Trophoblast cell (in vitro differentiated cells and primary cell): ENCODE measurements around the gene AGBL4.

Source experiments
- DNase-seq, 2 donors: peaks; one replicate each; pipeline ENCODE4 v3.0.0-alpha.2; 2016
- H2AFZ ChIP-seq: 2 replicates; pipeline ENCODE4 v1.6.1; 2013; ENCODE audit warnings: low read length, moderate library complexity, mild to moderate bottlenecking; ENCODE audit not compliant: insufficient read depth, poor library complexity
- H2AK5ac ChIP-seq: 2 replicates; pipeline ENCODE4 v1.6.1; 2013; ENCODE audit warnings: mild to moderate bottlenecking, low read length
- H2BK120ac ChIP-seq: 2 replicates; pipeline ENCODE4 v1.6.1; 2013; ENCODE audit warnings: low read length, mild to moderate bottlenecking, moderate library complexity; ENCODE audit not compliant: insufficient read depth, poor library complexity
- H2BK12ac ChIP-seq: 2 replicates; pipeline ENCODE4 v1.6.1; 2013; ENCODE audit warnings: mild to moderate bottlenecking, low read length, moderate library complexity
- H2BK5ac ChIP-seq: 2 replicates; pipeline ENCODE4 v1.6.1; 2013; ENCODE audit warnings: low read length, low read depth, moderate library complexity, mild to moderate bottlenecking; ENCODE audit not compliant: poor library complexity
- H3K14ac ChIP-seq: 2 replicates; pipeline ENCODE4 v1.6.1; 2013; ENCODE audit warnings: mild to moderate bottlenecking, low read length
- H3K18ac ChIP-seq: 2 replicates; pipeline ENCODE4 v1.6.1; 2013; ENCODE audit warnings: mild to moderate bottlenecking, low read length
- H3K23ac ChIP-seq: 2 replicates; pipeline ENCODE4 v1.6.1; 2013; ENCODE audit warnings: low read length
- H3K27ac ChIP-seq: 2 replicates; pipeline ENCODE4 v1.5.1; 2013; ENCODE audit warnings: low read depth, mild to moderate bottlenecking, inconsistent platforms, low read length, moderate library complexity
- H3K27me3 ChIP-seq: 2 replicates; pipeline ENCODE4 v1.6.1; 2013; ENCODE audit warnings: inconsistent platforms, mild to moderate bottlenecking, low read length, moderate library complexity; ENCODE audit not compliant: insufficient read depth
- H3K36me3 ChIP-seq, 2 experiments: 1 replicate in 1 of 2; 2 replicates in 1 of 2; pipeline ENCODE4 v1.6.1; 2013; ENCODE audit warnings: low read length in 2 of 2, mild to moderate bottlenecking in 2 of 2, moderate library complexity in 1 of 2; ENCODE audit not compliant: insufficient read depth in 2 of 2, control insufficient read depth in 1 of 2
- H3K4ac ChIP-seq: 2 replicates; pipeline ENCODE4 v1.6.1; 2013; ENCODE audit warnings: low read depth, mild to moderate bottlenecking, low read length, moderate library complexity
- H3K4me1 ChIP-seq, 2 experiments: 1 replicate in 1 of 2; 2 replicates in 1 of 2; pipeline ENCODE4 v1.6.1; 2013; ENCODE audit warnings: low read length in 2 of 2, mild to moderate bottlenecking in 2 of 2, moderate library complexity in 1 of 2; ENCODE audit not compliant: insufficient read depth in 2 of 2, control insufficient read depth in 1 of 2
- H3K4me2 ChIP-seq: 2 replicates; pipeline ENCODE4 v1.6.1; 2013; ENCODE audit warnings: inconsistent platforms, mild to moderate bottlenecking, low read length, moderate library complexity
- H3K4me3 ChIP-seq: 2 replicates; pipeline ENCODE4 v1.5.1; 2013; ENCODE audit warnings: mild to moderate bottlenecking, low read depth, low read length, inconsistent platforms
- H3K79me1 ChIP-seq: one replicate; pipeline ENCODE4 v1.6.1; 2013; ENCODE audit warnings: low read length
- H3K79me2 ChIP-seq: 2 replicates; pipeline ENCODE4 v1.6.1; 2013; ENCODE audit warnings: low read length, mild to moderate bottlenecking; ENCODE audit not compliant: control insufficient read depth, insufficient read depth, poor library complexity
- H3K9ac ChIP-seq: 2 replicates; pipeline ENCODE4 v1.6.1; 2013; ENCODE audit warnings: mild to moderate bottlenecking, low read length
- H3K9me3 ChIP-seq: 2 replicates; pipeline ENCODE4 v1.6.1; 2013; ENCODE audit warnings: low read depth, mild to moderate bottlenecking, control low read depth, inconsistent platforms, low read length; ENCODE audit not compliant: insufficient read depth
- H4K12ac ChIP-seq: 2 replicates; pipeline ENCODE4 v1.6.1; 2013; ENCODE audit warnings: low read depth, mild to moderate bottlenecking, low read length, moderate library complexity
- H4K8ac ChIP-seq: 2 replicates; pipeline ENCODE4 v1.6.1; 2013; ENCODE audit warnings: low read depth, mild to moderate bottlenecking, low read length, moderate library complexity
- H4K91ac ChIP-seq: one replicate; pipeline ENCODE4 v1.6.1; 2013; ENCODE audit warnings: low read depth, mild to moderate bottlenecking, low read length, moderate library complexity
- WGBS: extraction: QIAGEN DNeasy Blood & Tissue Kit; methylation state at CpG from one replicate; pipeline ENCODE4 v1.1.7; 2013; ENCODE audit warnings: missing lambda C conversion rate; ENCODE audit not compliant: insufficient read length, insufficient coverage; ENCODE audit errors: extremely low coverage; 5-methylcytosine and 5-hydroxymethylcytosine counted together

Gene AGBL4

DNA sequence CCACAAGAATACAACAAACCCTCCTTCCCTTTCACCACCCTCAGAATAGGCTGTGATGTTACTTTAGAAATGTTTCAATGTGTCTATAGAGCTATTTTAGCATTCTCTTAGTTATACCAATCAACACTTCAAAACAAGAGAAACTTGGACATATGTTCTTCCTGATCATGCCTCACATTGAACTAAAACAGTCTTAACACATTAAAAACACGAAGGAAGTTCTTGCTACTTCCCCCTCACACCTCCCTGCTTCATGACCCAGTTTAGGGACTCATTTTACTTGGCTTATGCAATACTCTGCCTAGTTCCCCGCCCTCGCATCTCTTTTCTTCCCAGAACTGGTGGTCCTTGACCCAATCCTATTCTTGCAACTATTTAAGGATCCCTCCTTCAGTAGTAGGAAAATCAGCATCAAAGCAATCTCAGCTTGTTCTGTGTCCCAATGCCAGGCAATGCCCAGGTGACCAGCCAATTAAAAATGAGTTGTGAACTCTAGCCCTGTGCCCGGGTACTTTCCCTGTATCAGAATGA is 838.2 kb downstream of the AGBL4 start:
- H2AFZ ChIP-seq, result no peak overlapping the region
- H3K27ac ChIP-seq, result no peak overlapping the region
- no peak overlapping the region for H2BK5ac ChIP-seq
- H3K9ac ChIP-seq, result no peak overlapping the region
- H2AK5ac ChIP-seq, result no peak overlapping the region
- no peak overlapping the region for H2BK12ac ChIP-seq
- no peak overlapping the region for H4K91ac ChIP-seq
- no peak overlapping the region for H3K14ac ChIP-seq
- no peaks in the 10 kb centered on the region for H3K4me1 ChIP-seq
- no peak overlapping the region for H4K12ac ChIP-seq
- H3K4me2 ChIP-seq, result no peak overlapping the region
- H3K4ac ChIP-seq, result no peak overlapping the region
- peaks cover 0 to 2% of the 10 kb centered on the region in 2 experiments for H3K36me3 ChIP-seq
- H3K79me1 ChIP-seq, result no peaks in the 10 kb centered on the region
- no peak overlapping the region for H2BK120ac ChIP-seq
- no CpG with 5 or more reads among the region's 4 CpGs for WGBS
- H3K23ac ChIP-seq, result no peak overlapping the region
- H4K8ac ChIP-seq, result no peak overlapping the region
- DNase-seq, result no peak
- H3K79me2 ChIP-seq, result no peaks in the 10 kb centered on the region
- no peak overlapping the region for H3K4me3 ChIP-seq
- peaks cover 6% of the 10 kb centered on the region for H3K9me3 ChIP-seq
- H3K18ac ChIP-seq, result no peak overlapping the region
- no peaks in the 10 kb centered on the region for H3K27me3 ChIP-seq

DNA sequence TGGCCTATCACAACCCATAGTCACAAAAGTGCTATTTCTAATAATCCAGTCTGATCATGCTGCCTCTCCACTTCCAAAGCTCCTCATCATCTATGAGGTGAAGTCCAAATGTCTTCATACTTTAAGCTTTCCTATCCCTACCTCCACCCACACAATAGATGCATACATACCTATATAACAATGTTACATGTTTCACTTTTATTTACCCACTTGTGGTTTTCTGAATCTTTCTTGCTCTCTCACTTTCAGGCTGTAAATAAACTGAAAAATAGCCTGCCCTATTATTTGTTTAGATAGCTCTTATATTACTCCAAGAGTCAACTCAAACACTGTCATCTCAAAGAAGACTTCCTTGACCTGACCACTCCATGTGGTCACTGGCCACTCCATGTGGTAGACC is 840.3 kb downstream of the AGBL4 start:
- Histone ChIP-seq H3K9ac (no peak overlapping the region), H4K12ac (no peak overlapping the region), H3K79me1 (no peaks in the 10 kb centered on the region), H4K91ac (no peak overlapping the region), H3K4me1 (no peaks in the 10 kb centered on the region), H2BK5ac (no peak overlapping the region), H3K79me2 (no peaks in the 10 kb centered on the region), H4K8ac (no peak overlapping the region), H2BK120ac (no peak overlapping the region), H3K23ac (no peak overlapping the region), H3K9me3 (peaks cover 9% of the 10 kb centered on the region), H3K4ac (no peak overlapping the region), H3K4me2 (no peak overlapping the region), H3K27me3 (no peaks in the 10 kb centered on the region), H2BK12ac (no peak overlapping the region), H3K14ac (no peak overlapping the region), H2AK5ac (no peak overlapping the region), H3K27ac (no peak overlapping the region), H3K4me3 (no peak overlapping the region), H3K36me3 (peaks cover 0 to 2% of the 10 kb centered on the region in 2 experiments), H3K18ac (no peak overlapping the region), H2AFZ (no peak overlapping the region)
- DNase-seq, result no peak

DNA sequence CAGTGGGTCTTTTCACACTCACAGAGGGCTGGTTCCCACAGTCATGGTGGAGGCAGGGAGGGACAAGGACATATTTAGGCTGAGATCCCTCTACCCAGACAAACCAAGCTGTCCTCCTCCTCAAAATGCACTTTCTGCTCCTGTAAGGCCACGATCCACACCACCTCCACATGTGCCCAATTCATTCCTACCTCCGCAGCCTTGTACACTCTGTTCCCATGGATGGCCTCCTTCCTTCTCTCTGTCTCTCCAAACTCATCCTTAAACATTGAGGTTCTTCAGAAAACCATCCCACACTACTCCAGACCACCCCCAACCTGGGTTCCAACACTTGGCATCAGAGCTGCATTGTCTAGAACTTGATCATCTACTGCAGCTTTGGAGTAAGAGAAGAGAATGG is 842.7 kb downstream of the AGBL4 start:
- no peak overlapping the region for H3K18ac ChIP-seq
- H3K4ac ChIP-seq, result no peak overlapping the region
- no peak overlapping the region for H4K91ac ChIP-seq
- H3K27me3 ChIP-seq, result no peaks in the 10 kb centered on the region
- no CpG with 5 or more reads among the region's 2 CpGs for WGBS
- H3K9me3 ChIP-seq, result peaks cover 9% of the 10 kb centered on the region
- H3K4me3 ChIP-seq, result no peak overlapping the region
- H4K12ac ChIP-seq, result no peak overlapping the region
- no peak overlapping the region for H3K9ac ChIP-seq
- H3K14ac ChIP-seq, result no peak overlapping the region
- H3K36me3 ChIP-seq, result peaks cover 0 to 2% of the 10 kb centered on the region in 2 experiments
- no peak overlapping the region for H4K8ac ChIP-seq
- no peak overlapping the region for H2BK120ac ChIP-seq
- H3K4me2 ChIP-seq, result no peak overlapping the region
- no peak overlapping the region for H3K27ac ChIP-seq
- H3K79me2 ChIP-seq, result no peaks in the 10 kb centered on the region
- no peak overlapping the region for H2AFZ ChIP-seq
- no peak for DNase-seq
- no peaks in the 10 kb centered on the region for H3K4me1 ChIP-seq
- H2BK5ac ChIP-seq, result no peak overlapping the region
- no peak overlapping the region for H2BK12ac ChIP-seq
- H2AK5ac ChIP-seq, result no peak overlapping the region
- no peaks in the 10 kb centered on the region for H3K79me1 ChIP-seq
- no peak overlapping the region for H3K23ac ChIP-seq

- Histone ChIP-seq H3K4me3 (no peak overlapping the region), H3K36me3 (no peaks in the 10 kb centered on the region), H3K14ac (no peak overlapping the region)
These were observed 851.7 kb downstream of the AGBL4 start for GRCh38 chr1:49171941-49172593.

More at GRCh38 chr1:49171941-49172593, 851.7 kb downstream of the AGBL4 start:
- WGBS, result no CpG with 5 or more reads among the region's 2 CpGs
- Histone ChIP-seq H4K12ac (no peak overlapping the region), H2BK120ac (no peak overlapping the region), H2BK5ac (no peak overlapping the region), H3K79me2 (no peaks in the 10 kb centered on the region), H3K4me2 (no peak overlapping the region), H4K91ac (no peak overlapping the region), H3K27ac (no peak overlapping the region), H3K9me3 (peaks cover 5% of the 10 kb centered on the region), H3K27me3 (no peaks in the 10 kb centered on the region), H3K79me1 (no peaks in the 10 kb centered on the region), H2AFZ (no peak overlapping the region), H4K8ac (no peak overlapping the region), H3K4me1 (no peaks in the 10 kb centered on the region), H2BK12ac (no peak overlapping the region), H3K4ac (no peak overlapping the region), H2AK5ac (no peak overlapping the region), H3K23ac (no peak overlapping the region), H3K9ac (no peak overlapping the region), H3K18ac (no peak overlapping the region)
- no peak for DNase-seq
